ENCODE data around the gene LYPD8.

DNA sequence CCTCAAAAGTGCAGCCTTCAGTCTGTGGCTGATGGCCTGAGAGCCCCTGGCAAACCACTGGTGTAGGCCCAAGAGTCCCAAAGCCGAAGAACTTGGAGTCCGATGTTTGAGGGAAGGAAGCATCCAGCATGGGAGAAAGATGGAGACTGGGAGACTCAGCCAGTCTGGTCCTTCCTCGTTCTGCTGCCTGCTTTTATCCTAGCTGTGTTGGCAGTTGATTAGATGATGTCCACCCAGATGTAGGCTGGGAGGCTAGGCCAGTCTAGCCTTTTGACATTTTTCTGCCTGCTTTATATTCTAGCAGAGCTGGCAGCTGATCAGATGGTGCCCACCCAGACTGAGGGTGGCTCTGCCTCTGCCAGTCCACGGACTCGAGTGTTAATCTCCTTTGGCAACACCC, 1.1 kb upstream of the LYPD8 start:
- TF ChIP-seq GATA2 (IDR thresholded peaks at IDR 0.05; ENCODE audit: low read depth, low read length), result no peak
- no peak for TF ChIP-seq GATA3 (IDR thresholded peaks at IDR 0.05; ENCODE audit: low read depth, low read length)
